Measurements from ENCODE around the gene NEO1.

DNA sequence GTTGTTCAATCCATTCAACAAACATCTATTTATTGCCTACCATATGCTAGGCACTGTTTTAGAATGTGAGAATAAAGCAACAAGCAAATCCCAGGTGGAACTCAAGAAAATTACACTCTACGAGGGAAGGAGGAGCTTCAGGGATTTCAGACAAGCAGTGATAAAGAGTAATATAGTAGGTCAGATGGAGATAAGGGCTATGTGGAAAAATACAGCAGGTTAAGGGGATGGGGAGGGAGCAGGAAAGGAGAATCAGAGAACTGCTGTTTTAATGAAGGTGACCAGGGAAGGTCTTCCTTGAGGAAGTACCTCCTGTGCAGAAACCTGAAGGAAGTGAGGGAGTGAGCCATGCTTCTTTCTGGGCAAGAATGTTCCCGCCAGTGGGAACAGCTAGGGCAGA lies 47.2 kb upstream of the NEO1 start:
- TF ChIP-seq, protein P1, sequence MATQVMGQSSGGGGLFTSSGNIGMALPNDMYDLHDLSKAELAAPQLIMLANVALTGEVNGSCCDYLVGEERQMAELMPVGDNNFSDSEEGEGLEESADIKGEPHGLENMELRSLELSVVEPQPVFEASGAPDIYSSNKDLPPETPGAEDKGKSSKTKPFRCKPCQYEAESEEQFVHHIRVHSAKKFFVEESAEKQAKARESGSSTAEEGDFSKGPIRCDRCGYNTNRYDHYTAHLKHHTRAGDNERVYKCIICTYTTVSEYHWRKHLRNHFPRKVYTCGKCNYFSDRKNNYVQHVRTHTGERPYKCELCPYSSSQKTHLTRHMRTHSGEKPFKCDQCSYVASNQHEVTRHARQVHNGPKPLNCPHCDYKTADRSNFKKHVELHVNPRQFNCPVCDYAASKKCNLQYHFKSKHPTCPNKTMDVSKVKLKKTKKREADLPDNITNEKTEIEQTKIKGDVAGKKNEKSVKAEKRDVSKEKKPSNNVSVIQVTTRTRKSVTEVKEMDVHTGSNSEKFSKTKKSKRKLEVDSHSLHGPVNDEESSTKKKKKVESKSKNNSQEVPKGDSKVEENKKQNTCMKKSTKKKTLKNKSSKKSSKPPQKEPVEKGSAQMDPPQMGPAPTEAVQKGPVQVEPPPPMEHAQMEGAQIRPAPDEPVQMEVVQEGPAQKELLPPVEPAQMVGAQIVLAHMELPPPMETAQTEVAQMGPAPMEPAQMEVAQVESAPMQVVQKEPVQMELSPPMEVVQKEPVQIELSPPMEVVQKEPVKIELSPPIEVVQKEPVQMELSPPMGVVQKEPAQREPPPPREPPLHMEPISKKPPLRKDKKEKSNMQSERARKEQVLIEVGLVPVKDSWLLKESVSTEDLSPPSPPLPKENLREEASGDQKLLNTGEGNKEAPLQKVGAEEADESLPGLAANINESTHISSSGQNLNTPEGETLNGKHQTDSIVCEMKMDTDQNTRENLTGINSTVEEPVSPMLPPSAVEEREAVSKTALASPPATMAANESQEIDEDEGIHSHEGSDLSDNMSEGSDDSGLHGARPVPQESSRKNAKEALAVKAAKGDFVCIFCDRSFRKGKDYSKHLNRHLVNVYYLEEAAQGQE (IDR thresholded peaks at IDR 0.05; ENCODE audit: low read depth, low read length), result no peak
- TF ChIP-seq CTCF (IDR thresholded peaks at IDR 0.05), result no peak
- no peak for TF ChIP-seq GATA2 (CRISPR knock-in tag; IDR thresholded peaks at IDR 0.05)
- no peak for TF ChIP-seq RAD21 (IDR thresholded peaks at IDR 0.05; ENCODE audit: low read length)
- no peak for TF ChIP-seq JUND (IDR thresholded peaks at IDR 0.05)
- TF ChIP-seq RXRA (IDR thresholded peaks at IDR 0.05; ENCODE audit: borderline replicate concordance, low read depth), result no peak
- no peak for TF ChIP-seq YY1 (IDR thresholded peaks at IDR 0.05; ENCODE audit: low read depth)
- TF ChIP-seq EP300 (IDR thresholded peaks at IDR 0.05; ENCODE audit: borderline replicate concordance in 1 of 2, low read depth in 1 of 2, low read length in 1 of 2), result no peak
- no peak for TF ChIP-seq TCF12 (IDR thresholded peaks at IDR 0.05)
- no peak for TF ChIP-seq POLR2AphosphoS5 (IDR thresholded peaks at IDR 0.05; ENCODE audit: low read depth, low read length)
- TF ChIP-seq MXI1 (IDR thresholded peaks at IDR 0.05; ENCODE audit: low read depth, low read length), result no peak
- TF ChIP-seq MAX (IDR thresholded peaks at IDR 0.05; ENCODE audit: low read depth), result no peak
